ENCODE data around the gene IMP4. TPM values are rescaled to one million over a fixed set of nuclear protein-coding genes. Genes with fewer than 3 reads are reported as not detected.
A peak's percentile ranks its signal among the peaks of the same experiment; 100 is the strongest.

IMP4 gene
- total and polyA plus RNA-seq, 2 of the 4 experiments (the other 2 are of a cell fraction), result 154 to 169 TPM

DNA sequence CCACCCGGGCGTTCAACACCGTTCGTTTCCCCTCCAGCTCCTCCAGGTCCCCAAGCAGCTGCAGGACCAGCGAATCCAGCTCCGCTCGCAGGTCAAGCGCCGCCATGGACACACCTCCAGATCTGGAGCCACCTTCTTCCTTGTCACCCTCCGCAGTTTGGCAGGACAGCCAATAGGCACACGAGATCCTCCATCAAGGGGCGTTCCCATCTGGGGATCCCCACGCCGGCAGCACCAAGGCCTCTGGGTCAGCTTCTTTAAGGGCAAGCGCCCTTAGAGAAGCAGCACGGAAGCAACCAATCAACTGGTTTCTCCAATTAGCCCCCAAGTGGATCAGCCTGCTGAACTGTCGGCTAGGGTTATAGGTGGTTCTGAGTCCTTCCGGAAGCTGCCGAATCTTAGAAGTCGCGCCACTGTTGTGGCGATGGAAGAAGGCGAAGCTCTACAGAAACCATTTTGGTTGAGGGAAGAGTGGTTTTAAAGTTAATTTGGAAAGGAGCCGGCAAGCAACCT, 621 bp upstream of the IMP4 start:
- CTCF ChIA-PET, result interaction anchor here (0.7 to 2.1 kb wide), 4 partner anchors 14 to 54 kb away, joined by 3 to 8 read pairs (median 4); partner anchors contain the start of gene PTPN18
- H2BK20ac ChIP-seq (ENCODE audit: low read depth, low read length), result peak overlapping the region; percentile 28; the same call in 1 of the 2 replicates
- peak overlapping the region; percentile 35; the same call in 1 of the 2 replicates for H3K18ac ChIP-seq (ENCODE audit: low read depth, low read length)
- H3K27ac ChIP-seq (ENCODE audit: insufficient read depth, low read length), result peak overlapping the region; percentile 79
- peak overlapping the region; percentile 65 for H3K14ac ChIP-seq (replicated peaks; ENCODE audit: low read depth, low read length)
- H3K4ac ChIP-seq (ENCODE audit: low read depth, low read length), result peak overlapping the region; percentile 80
- peaks cover 18 to 36% of the 10 kb centered on the region in 2 experiments for H3K79me1 ChIP-seq (ENCODE audit: low read depth in 1 of 2, low read length in 2 of 2)
- no peaks in the 10 kb centered on the region for H3K27me3 ChIP-seq (ENCODE audit: control insufficient read depth, insufficient read depth, low read length)
- H3K4me1 ChIP-seq (ENCODE audit: control insufficient read depth, insufficient read depth, low read length), result peaks cover 11% of the 10 kb centered on the region
- no TSS peak for BruUV-seq (replicated peaks)
- H3K9me3 ChIP-seq (ENCODE audit: control insufficient read depth, insufficient read depth, low read length), result no peaks in the 10 kb centered on the region
- peak overlapping the region; percentile 98 for H2AFZ ChIP-seq (replicated peaks; ENCODE audit: low read length, poor library complexity)
- dilution Hi-C loops (cut with HindIII; ENCODE audit: low sequenced_read_pairs, unreplicated experiment) (no loop called here), intact Hi-C loops (cut with micrococcal nuclease) (loop anchor here (1.0 kb wide), 2 partner anchors 30 to 49 kb away; no protein-coding TSS in a partner anchor), in situ Hi-C loops (cut with MboI; ENCODE audit: low sequenced_read_pairs) (no loop called here)
- peak overlapping the region; percentile 65 for H3K9ac ChIP-seq (ENCODE audit: low read depth, low read length)
- peak overlapping the region; percentile 18 to 91; a peak in 3 of 4 replicates for H4K8ac ChIP-seq (ENCODE audit: low read depth in 2 of 2, low read length in 2 of 2)
- ATAC-seq (ENCODE audit: low read depth) (peak; percentile 79), DNase-seq (peak; percentile 91)
- H3K4me2 ChIP-seq (ENCODE audit: low read depth, low read length), result peak overlapping the region; percentile 91
- peak overlapping the region; percentile 68; the same call in 1 of the 2 replicates for H3K56ac ChIP-seq (ENCODE audit: extremely low read depth, insufficient read depth, low read length)
- H4K91ac ChIP-seq (ENCODE audit: insufficient read depth, low read depth, low read length), result peak overlapping the region; percentile 66
- peak overlapping the region; percentile 58 for H2BK120ac ChIP-seq (ENCODE audit: low read depth, low read length)
- H3K9me1 ChIP-seq (ENCODE audit: insufficient read depth, low read length), result peaks cover 9% of the 10 kb centered on the region
- peaks cover 30% of the 10 kb centered on the region for H3K36me3 ChIP-seq (ENCODE audit: control insufficient read depth, insufficient read depth, low read length)
- H2BK5ac ChIP-seq (ENCODE audit: low read depth, low read length, poor library complexity, severe bottlenecking), result peak overlapping the region; percentile 78
- H4K20me1 ChIP-seq (ENCODE audit: insufficient read depth, low read length), result no peaks in the 10 kb centered on the region
- H4K5ac ChIP-seq (ENCODE audit: low read depth, low read length), result peak overlapping the region; percentile 73
- H2AK9ac ChIP-seq (replicated peaks; ENCODE audit: low read depth, low read length, poor library complexity), result peak overlapping the region; percentile 89
- H3K4me3 ChIP-seq (ENCODE audit: insufficient read depth, low read depth, low read length), result peak overlapping the region; percentile 96
- peak overlapping the region; percentile 53; the same call in 1 of the 2 replicates for H3K23ac ChIP-seq (ENCODE audit: low read depth, low read length)
- WGBS, 2 experiments (ENCODE audit: extremely low coverage in 2 of 2, insufficient read length in 1 of 2), result 1% methylated on average over 14 of the region's 24 CpGs; no CpG with 5 or more reads in 1 of the 2 experiments
- no peak overlapping the region for H2AK5ac ChIP-seq (ENCODE audit: low read depth, low read length)
- POLR2A ChIA-PET (ENCODE audit: unreplicated experiment), result interaction anchor here (0.5 to 0.7 kb wide), 5 partner anchors 12 to 803 kb away, joined by 3 to 5 read pairs (median 3); partner anchors contain the start of gene PTPN18
- TF ChIP-seq MXI1 (IDR thresholded peaks at IDR 0.05; ENCODE audit: borderline replicate concordance, low read depth, low read length) (peak; percentile 75; the same call in 1 of the 2 replicates), RCOR1 (IDR thresholded peaks at IDR 0.05; ENCODE audit: insufficient replicate concordance, low read length) (no peak), CHD1 (IDR thresholded peaks at IDR 0.05; ENCODE audit: low read depth, low read length) (no peak), POLR2A (IDR thresholded peaks at IDR 0.05; ENCODE audit: low read depth, low read length) (no peak; the same call in 1 of the 2 replicates)
- peak overlapping the region; percentile 22; the same call in 1 of the 3 replicates for H2BK15ac ChIP-seq (ENCODE audit: low read depth, low read length)
